HepG2 (cell line): Measurements from ENCODE around the gene PIM3. TPM values are rescaled to one million over a fixed set of nuclear protein-coding genes. Genes with fewer than 3 reads are reported as not detected.

Experiments
- ARHGAP35 ChIP-seq: sonication (generic); formaldehyde crosslinking; IDR thresholded peaks from 2 replicates; pipeline ENCODE4 v1.9.0; 2022; ENCODE audit warnings: mild to moderate bottlenecking, inconsistent platforms, moderate library complexity, missing genetic modification reagents, borderline replicate concordance
- ARNT ChIP-seq: fragments of 450-650 bp; IDR thresholded peaks from 2 replicates; pipeline ENCODE4 v1.6.1; 2017
- BHLHE40 ChIP-seq: IDR thresholded peaks from 2 replicates; pipeline ENCODE4 v1.6.1; 2011; ENCODE audit warnings: low read length, improper control_type of control experiment
- CC2D1A ChIP-seq: sonication (generic); formaldehyde crosslinking; IDR thresholded peaks from 2 replicates; pipeline ENCODE4 v1.8.1; 2023; ENCODE audit warnings: mild to moderate bottlenecking, missing genetic modification reagents
- DPF2 ChIP-seq: sonication (generic); formaldehyde crosslinking; IDR thresholded peaks from 2 replicates; pipeline ENCODE4 v1.4.0; 2020; ENCODE audit warnings: mild to moderate bottlenecking, low read depth, missing genetic modification reagents, borderline replicate concordance
- E2F1 ChIP-seq: sonication (generic); formaldehyde crosslinking; IDR thresholded peaks from 2 replicates; pipeline ENCODE4 v1.5.0; 2020; ENCODE audit warnings: missing genetic modification reagents
- EED ChIP-seq: sonication (generic); formaldehyde crosslinking; IDR thresholded peaks from 2 replicates; pipeline ENCODE4 v1.5.0; 2020; ENCODE audit warnings: mild to moderate bottlenecking, missing genetic modification reagents
- GFI1 ChIP-seq: sonication (generic); formaldehyde crosslinking; IDR thresholded peaks from 2 replicates; pipeline ENCODE4 v1.5.0; 2020; ENCODE audit warnings: missing genetic modification reagents, mild to moderate bottlenecking, borderline replicate concordance
- GTF2F1 ChIP-seq: fragments of 150-350 bp; IDR thresholded peaks from 2 replicates; pipeline ENCODE4 v1.6.1; 2014; ENCODE audit warnings: low read length
- HNF4A ChIP-seq: sonication (generic); formaldehyde crosslinking; IDR thresholded peaks from 2 replicates; pipeline ENCODE4 v1.4.0; 2020; ENCODE audit warnings: missing genetic modification reagents
- IRF2 ChIP-seq: IDR thresholded peaks from 2 replicates; pipeline ENCODE4 v1.6.1; 2018; ENCODE audit warnings: missing genetic modification reagents, missing compliant biosample characterization
- KLF16 ChIP-seq, 2 experiments: sonication (generic) in 1 of 2; formaldehyde crosslinking in 1 of 2; IDR thresholded peaks; 2 replicates each; pipeline versions ENCODE4 v1.6.1 to v1.8.0; 2016 to 2023; ENCODE audit warnings: missing genetic modification reagents in 2 of 2, missing compliant biosample characterization in 1 of 2
- MIER2 ChIP-seq: IDR thresholded peaks from 2 replicates; pipeline ENCODE4 v1.6.1; 2016; ENCODE audit warnings: missing biosample characterization, missing genetic modification reagents
- NFIC ChIP-seq: IDR thresholded peaks from 2 replicates; pipeline ENCODE4 v1.6.1; 2012; ENCODE audit warnings: mild to moderate bottlenecking, low read length, inconsistent platforms
- PHB2 ChIP-seq: fragments of 450-650 bp; IDR thresholded peaks from 2 replicates; pipeline ENCODE4 v1.6.1; 2018; ENCODE audit not compliant: partially characterized antibody
- RAD51 ChIP-seq: fragments of 450-650 bp; IDR thresholded peaks from 2 replicates; pipeline ENCODE4 v1.6.1; 2016; ENCODE audit warnings: borderline replicate concordance
- REL ChIP-seq: sonication (generic); formaldehyde crosslinking; conservative IDR thresholded peaks from 2 replicates; pipeline ENCODE4 v1.8.0; 2022; ENCODE audit warnings: mild to moderate bottlenecking, missing genetic modification reagents, moderate library complexity
- RELA ChIP-seq: sonication (generic); formaldehyde crosslinking; IDR thresholded peaks from 2 replicates; pipeline ENCODE4 v1.4.0; 2020; ENCODE audit warnings: missing genetic modification reagents
- SIN3A ChIP-seq: IDR thresholded peaks from 2 replicates; pipeline ENCODE4 v1.6.1; 2011; ENCODE audit warnings: low read depth, mild to moderate bottlenecking, control low read depth, low read length, borderline replicate concordance
- YEATS2 ChIP-seq: sonication (generic); formaldehyde crosslinking; IDR thresholded peaks from 2 replicates; pipeline ENCODE4 v1.4.0; 2020; ENCODE audit warnings: missing genetic modification reagents, borderline replicate concordance
- ZFP82 ChIP-seq: sonication (generic); formaldehyde crosslinking; IDR thresholded peaks from 2 replicates; pipeline ENCODE4 v1.5.1; 2020; ENCODE audit warnings: mild to moderate bottlenecking, missing genetic modification reagents, borderline replicate concordance
- ZNF253 ChIP-seq: sonication (generic); formaldehyde crosslinking; IDR thresholded peaks from 2 replicates; pipeline ENCODE4 v1.8.0; 2022; ENCODE audit warnings: mild to moderate bottlenecking, missing genetic modification reagents, borderline replicate concordance
- ZNF296 ChIP-seq: sonication (generic); formaldehyde crosslinking; conservative IDR thresholded peaks from 2 replicates; pipeline ENCODE4 v1.5.0; 2020; ENCODE audit warnings: mild to moderate bottlenecking, missing genetic modification reagents
- ZNF576 ChIP-seq: sonication (generic); formaldehyde crosslinking; IDR thresholded peaks from 2 replicates; pipeline ENCODE4 v1.4.0; 2020; ENCODE audit warnings: mild to moderate bottlenecking, missing genetic modification reagents
- ZNF749 ChIP-seq: sonication (generic); formaldehyde crosslinking; IDR thresholded peaks from 2 replicates; pipeline ENCODE4 v1.8.0; 2022; ENCODE audit warnings: mild to moderate bottlenecking, missing genetic modification reagents, moderate library complexity, borderline replicate concordance
- ZNF776 ChIP-seq: sonication (generic); formaldehyde crosslinking; IDR thresholded peaks from 2 replicates; pipeline ENCODE4 v1.4.0; 2020; ENCODE audit warnings: mild to moderate bottlenecking, missing genetic modification reagents
- ZNF83 ChIP-seq: sonication (generic); formaldehyde crosslinking; IDR thresholded peaks from 2 replicates; pipeline ENCODE4 v1.4.0; 2020; ENCODE audit warnings: missing genetic modification reagents, mild to moderate bottlenecking, borderline replicate concordance
- ZNF850 ChIP-seq: sonication (generic); formaldehyde crosslinking; conservative IDR thresholded peaks from 2 replicates; pipeline ENCODE4 v1.9.0; 2021; ENCODE audit warnings: mild to moderate bottlenecking, missing genetic modification reagents
- polyA plus RNA-seq, 8 experiments: library from polyadenylated mRNA; depleted of rRNA in 3 of 8; stranded (reverse) in 7 of 8; unstranded in 1 of 8; fragments of >200 nt; fragmentation: Illumina TruSeq in 4 of 8; extraction: Trizol in 4 of 8; gene quantifications; 2 replicates each; pipeline versions ENCODE4 v1.2.1 to v1.2.3, GENCODE V29; 2011 to 2016; ENCODE audit warnings: low read depth in 4 of 8, missing spikeins in 1 of 8, mixed read lengths in 1 of 8; ENCODE audit not compliant: insufficient read depth in 1 of 8
- total RNA-seq, 5 experiments: library from RNA; depleted of rRNA; stranded (reverse); fragments of >200 nt; fragmentation: Illumina TruSeq; extraction: Trizol; gene quantifications; 2 replicates each; pipeline ENCODE4 v1.2.3, GENCODE V29; 2016; ENCODE audit warnings: low read depth in 1 of 5
- TF ChIP-seq, protein P1 (sequence below): sonication (generic); formaldehyde crosslinking; IDR thresholded peaks from 2 replicates; pipeline ENCODE4 v1.5.0; 2020; ENCODE audit warnings: missing genetic modification reagents

Gene PIM3
- total and polyA plus RNA-seq, 2 of the 13 experiments (the other 11 are each of a cell fraction or from before 2014, with no cell fraction given) = 21.6 to 31.2 TPM

DNA sequence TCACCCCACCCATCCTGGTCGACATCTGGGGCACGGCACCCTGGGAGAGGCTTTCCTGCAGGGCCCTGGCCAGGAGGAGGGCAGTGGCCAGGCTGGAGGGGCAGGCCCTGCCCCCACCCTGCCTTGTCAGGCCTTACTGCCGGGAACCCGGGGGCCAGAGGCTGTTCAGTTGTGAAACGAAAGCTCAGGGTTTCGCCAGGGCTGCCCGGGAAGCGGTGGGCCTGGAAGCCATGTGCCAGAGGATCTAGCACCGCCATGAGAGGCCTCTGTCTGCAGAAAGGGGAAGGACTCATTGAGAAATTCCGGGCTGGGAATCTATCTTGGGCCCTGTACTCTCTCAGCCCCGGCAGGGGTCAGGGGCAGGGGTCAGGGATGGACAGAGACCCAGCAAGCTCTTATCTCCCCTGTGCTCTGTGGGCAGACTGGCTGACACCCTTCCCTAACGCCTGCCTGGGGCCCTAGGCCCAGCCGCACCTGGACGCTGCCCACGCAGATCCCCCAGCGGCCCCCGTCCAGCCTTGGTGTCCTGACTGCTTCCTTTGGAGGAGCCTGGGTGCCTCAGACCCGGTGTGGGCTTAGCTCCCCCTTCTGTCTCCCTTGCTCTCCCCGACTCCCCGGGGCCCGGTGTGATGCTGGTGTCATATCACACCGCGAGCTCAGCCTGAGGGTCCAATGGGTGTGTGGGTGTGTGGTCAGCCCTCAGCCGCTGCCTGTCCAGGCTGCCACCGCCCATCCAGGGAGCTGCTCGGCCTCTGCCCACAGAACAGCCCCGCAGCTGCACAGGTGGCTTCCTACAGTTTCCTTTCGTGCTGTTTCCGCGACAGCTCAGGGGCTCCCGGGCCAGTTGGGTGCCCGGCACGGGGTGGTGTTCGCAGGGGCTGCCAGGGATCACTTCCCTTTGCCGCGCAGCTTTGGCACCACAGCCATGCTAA is 6.5 kb downstream of the PIM3 start (continued):
- TF ChIP-seq GTF2F1 = no peak
- TF ChIP-seq ZFP82 (CRISPR knock-in tag) = no peak
- TF ChIP-seq ARHGAP35 (CRISPR knock-in tag) = no peak
- peak; percentile 64; the same call in 1 of the 2 replicates for TF ChIP-seq ZNF296 (CRISPR knock-in tag)
- no peak for TF ChIP-seq NFIC
- TF ChIP-seq E2F1 (CRISPR knock-in tag) = no peak
- TF ChIP-seq ZNF850 = no peak
- TF ChIP-seq PHB2 = no peak
- TF ChIP-seq DPF2 (CRISPR knock-in tag) = peak; percentile 29; the same call in 1 of the 2 replicates
- TF ChIP-seq GFI1 (CRISPR knock-in tag) = no peak
- TF ChIP-seq REL (CRISPR knock-in tag) = no peak
- no peak for TF ChIP-seq EED (CRISPR knock-in tag)
- TF ChIP-seq ZNF576 (CRISPR knock-in tag) = no peak
- TF ChIP-seq IRF2 (CRISPR knock-in tag) = no peak
- TF ChIP-seq, protein P1, sequence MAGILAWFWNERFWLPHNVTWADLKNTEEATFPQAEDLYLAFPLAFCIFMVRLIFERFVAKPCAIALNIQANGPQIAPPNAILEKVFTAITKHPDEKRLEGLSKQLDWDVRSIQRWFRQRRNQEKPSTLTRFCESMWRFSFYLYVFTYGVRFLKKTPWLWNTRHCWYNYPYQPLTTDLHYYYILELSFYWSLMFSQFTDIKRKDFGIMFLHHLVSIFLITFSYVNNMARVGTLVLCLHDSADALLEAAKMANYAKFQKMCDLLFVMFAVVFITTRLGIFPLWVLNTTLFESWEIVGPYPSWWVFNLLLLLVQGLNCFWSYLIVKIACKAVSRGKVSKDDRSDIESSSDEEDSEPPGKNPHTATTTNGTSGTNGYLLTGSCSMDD (CRISPR knock-in tag) = no peak
- no peak for TF ChIP-seq ARNT
- TF ChIP-seq MIER2 (CRISPR knock-in tag) = no peak
- TF ChIP-seq CC2D1A (CRISPR knock-in tag) = no peak
- no peak for TF ChIP-seq ZNF776 (CRISPR knock-in tag)
- TF ChIP-seq ZNF83 (CRISPR knock-in tag) = no peak; the same call in 1 of the 2 replicates
- TF ChIP-seq RELA (CRISPR knock-in tag) = no peak
- TF ChIP-seq KLF16 (CRISPR knock-in tag; IDR thresholded peaks at IDR 0.05) = no peak
- TF ChIP-seq YEATS2 (CRISPR knock-in tag) = no peak
- no peak for TF ChIP-seq BHLHE40
- no peak for TF ChIP-seq ZNF749
- no peak for TF ChIP-seq ZNF253
- TF ChIP-seq SIN3A = 0 out of 2 replicates have a peak, but pooled peaks have one; percentile 15
- TF ChIP-seq HNF4A (CRISPR knock-in tag) = peak; percentile 54
- TF ChIP-seq RAD51 = no peak
